Activated naive CD4-positive, alpha-beta T cell treated with anti-CD3 and anti-CD28 coated beads, Interleukin-2, amount 10 ng/mL, durations not matched to agents 7 days and 5 days (primary cell): ENCODE results near the gene PNKP.

Experiments
- CTCF ChIA-PET: fragments of 350-600 bp; sonication (Branson Sonifier 250); formaldehyde crosslinking; loops from one replicate; lab custom pipeline; 2021; ENCODE audit warnings: antibody characterized with exemption; lab: Charles Lee
- DNase-seq: peaks from one replicate; pipeline ENCODE4 v3.0.0-alpha.2; 2020
- H3K27ac Mint-ChIP-seq: one replicate; pipeline ENCODE4 v1.8.0; 2021; ENCODE audit warnings: mild to moderate bottlenecking, moderate library complexity, mixed read lengths
- H3K27me3 Mint-ChIP-seq: one replicate; pipeline ENCODE4 v1.8.0; 2021; ENCODE audit warnings: mild to moderate bottlenecking, mixed read lengths
- H3K36me3 Mint-ChIP-seq: one replicate; pipeline ENCODE4 v1.8.0; 2021; ENCODE audit warnings: mixed read lengths
- H3K4me1 Mint-ChIP-seq: one replicate; pipeline ENCODE4 v1.8.0; 2021; ENCODE audit warnings: mixed read lengths
- H3K4me3 Mint-ChIP-seq: one replicate; pipeline ENCODE4 v1.8.0; 2021; ENCODE audit warnings: mild to moderate bottlenecking, moderate library complexity, mixed read lengths
- H3K9me3 Mint-ChIP-seq: one replicate; pipeline ENCODE4 v1.8.0; 2021; ENCODE audit warnings: mixed read lengths

PNKP gene

GRCh38 chr19:49884760-49885159 lies 17.4 kb upstream of the PNKP start:
- H3K9me3 Mint-ChIP-seq: no peaks in the 10 kb centered on the region
- CTCF ChIA-PET: interaction anchor here (0.6 kb wide), 1 partner anchor 103 kb away, joined by 3 read pairs; no protein-coding TSS in a partner anchor
- H3K4me1 Mint-ChIP-seq: peaks cover 4% of the 10 kb centered on the region
- H3K27ac Mint-ChIP-seq: no peak overlapping the region
- peaks cover 42% of the 10 kb centered on the region for H3K36me3 Mint-ChIP-seq
- no peak for DNase-seq
- no peak overlapping the region for H3K4me3 Mint-ChIP-seq
- H3K27me3 Mint-ChIP-seq: peaks cover under 1% of the 10 kb centered on the region

- no peak overlapping the region for H3K4me3 Mint-ChIP-seq
- DNase-seq: no peak
- H3K9me3 Mint-ChIP-seq: no peaks in the 10 kb centered on the region
- peaks cover 43% of the 10 kb centered on the region for H3K36me3 Mint-ChIP-seq
- H3K27ac Mint-ChIP-seq: no peak overlapping the region
- peaks cover 6% of the 10 kb centered on the region for H3K4me1 Mint-ChIP-seq
- no peaks in the 10 kb centered on the region for H3K27me3 Mint-ChIP-seq
- CTCF ChIA-PET: no interaction called here
These were observed 16.7 kb upstream of the PNKP start for GRCh38 chr19:49884109-49884508.

GRCh38 chr19:49883094-49883493 lies 15.7 kb upstream of the PNKP start:
- Mint-ChIP-seq H3K27me3 (no peaks in the 10 kb centered on the region), H3K36me3 (peaks cover 50% of the 10 kb centered on the region)

GRCh38 chr19:49882643-49883042 lies 15.3 kb upstream of the PNKP start:
- no peak for DNase-seq
- CTCF ChIA-PET: no interaction called here
- Mint-ChIP-seq H3K27me3 (no peaks in the 10 kb centered on the region), H3K9me3 (no peaks in the 10 kb centered on the region), H3K36me3 (peaks cover 52% of the 10 kb centered on the region), H3K27ac (no peak overlapping the region), H3K4me3 (no peak overlapping the region), H3K4me1 (peaks cover 15% of the 10 kb centered on the region)

More at GRCh38 chr19:49883094-49883493, 15.7 kb upstream of the PNKP start:
- H3K4me3 Mint-ChIP-seq: no peak overlapping the region
- H3K4me1 Mint-ChIP-seq: peaks cover 12% of the 10 kb centered on the region
- DNase-seq: no peak
- no peak overlapping the region for H3K27ac Mint-ChIP-seq
- H3K9me3 Mint-ChIP-seq: no peaks in the 10 kb centered on the region
- CTCF ChIA-PET: no interaction called here

- peaks cover 15% of the 10 kb centered on the region for H3K4me1 Mint-ChIP-seq
- peaks cover 52% of the 10 kb centered on the region for H3K36me3 Mint-ChIP-seq
- CTCF ChIA-PET: interaction anchor here (1.0 kb wide), 1 partner anchor 14 kb away, joined by 3 read pairs; no protein-coding TSS in a partner anchor
- H3K27ac Mint-ChIP-seq: peak overlapping the region; percentile 69
- H3K9me3 Mint-ChIP-seq: no peaks in the 10 kb centered on the region
- no peak overlapping the region for H3K4me3 Mint-ChIP-seq
- DNase-seq: no peak
- no peaks in the 10 kb centered on the region for H3K27me3 Mint-ChIP-seq
These were observed 14.5 kb upstream of the PNKP start for GRCh38 chr19:49881672-49882394.

- CTCF ChIA-PET: interaction anchor here (1.0 kb wide), 1 partner anchor 15 kb away, joined by 3 read pairs; no protein-coding TSS in a partner anchor
- Mint-ChIP-seq H3K9me3 (no peaks in the 10 kb centered on the region), H3K27me3 (no peaks in the 10 kb centered on the region), H3K36me3 (peaks cover 49% of the 10 kb centered on the region), H3K4me1 (peaks cover 15% of the 10 kb centered on the region), H3K27ac (no peak overlapping the region), H3K4me3 (no peak overlapping the region)
- no peak for DNase-seq
These were observed 13.8 kb upstream of the PNKP start for GRCh38 chr19:49881186-49881585.

- DNase-seq: no peak
- H3K36me3 Mint-ChIP-seq: peaks cover 45% of the 10 kb centered on the region
- H3K4me1 Mint-ChIP-seq: peaks cover 19% of the 10 kb centered on the region
- peak overlapping the region; percentile 33 for H3K27ac Mint-ChIP-seq
- peak overlapping the region; percentile 21 for H3K4me3 Mint-ChIP-seq
- CTCF ChIA-PET: no interaction called here
- H3K27me3 Mint-ChIP-seq: no peaks in the 10 kb centered on the region
- no peaks in the 10 kb centered on the region for H3K9me3 Mint-ChIP-seq
These were observed 12.9 kb upstream of the PNKP start for GRCh38 chr19:49880162-49880869.

GRCh38 chr19:49879243-49879963 lies 12.0 kb upstream of the PNKP start:
- DNase-seq: peak; percentile 42
- peak overlapping the region; percentile 70 for H3K27ac Mint-ChIP-seq
- H3K27me3 Mint-ChIP-seq: no peaks in the 10 kb centered on the region
- H3K9me3 Mint-ChIP-seq: no peaks in the 10 kb centered on the region
- CTCF ChIA-PET: no interaction called here
- peaks cover 41% of the 10 kb centered on the region for H3K36me3 Mint-ChIP-seq
- no peak overlapping the region for H3K4me3 Mint-ChIP-seq
- peaks cover 26% of the 10 kb centered on the region for H3K4me1 Mint-ChIP-seq

- Mint-ChIP-seq H3K4me1 (peaks cover 29% of the 10 kb centered on the region), H3K27ac (peak overlapping the region; percentile 70), H3K27me3 (no peaks in the 10 kb centered on the region), H3K4me3 (no peak overlapping the region), H3K9me3 (no peaks in the 10 kb centered on the region), H3K36me3 (peaks cover 38% of the 10 kb centered on the region)
- CTCF ChIA-PET: no interaction called here
- DNase-seq: no peak
These were observed 11.3 kb upstream of the PNKP start for GRCh38 chr19:49878744-49879070.

GRCh38 chr19:49877879-49878743 lies 10.7 kb upstream of the PNKP start:
- Mint-ChIP-seq H3K36me3 (peaks cover 32% of the 10 kb centered on the region), H3K4me1 (peaks cover 29% of the 10 kb centered on the region), H3K27me3 (no peaks in the 10 kb centered on the region), H3K27ac (no peak overlapping the region), H3K9me3 (no peaks in the 10 kb centered on the region), H3K4me3 (no peak overlapping the region)
- DNase-seq: peak; percentile 99
- CTCF ChIA-PET: no interaction called here

- Mint-ChIP-seq H3K27ac (no peak within 1 kb of the TSS), H3K27me3 (no peaks in the 10 kb centered on the region), H3K4me1 (peaks cover 30% of the 10 kb centered on the region), H3K4me3 (no peak within 1 kb of the TSS), H3K36me3 (peaks cover 27% of the 10 kb centered on the region), H3K9me3 (no peaks in the 10 kb centered on the region)
- CTCF ChIA-PET: interaction anchor here (0.8 kb wide), 1 partner anchor 160 kb away, joined by 4 read pairs; no protein-coding TSS in a partner anchor
- peak; percentile 99 for DNase-seq
These were observed 9.9 kb upstream of the PNKP start, which contains the start of the genes AKT1S1 and TBC1D17 for GRCh38 chr19:49877020-49877878. AKT1S1 (minus strand) TSS chr19:49877355; CDS start chr19:49873295, 4,060 bp downstream. TBC1D17 (plus strand) TSS chr19:49877702; CDS start chr19:49877724, 22 bp downstream.

GRCh38 chr19:49876422-49877019 lies 9.1 kb upstream of the PNKP start:
- Mint-ChIP-seq H3K27me3 (no peaks in the 10 kb centered on the region), H3K4me1 (peaks cover 37% of the 10 kb centered on the region), H3K36me3 (peaks cover 25% of the 10 kb centered on the region), H3K9me3 (no peaks in the 10 kb centered on the region), H3K27ac (no peak overlapping the region), H3K4me3 (no peak overlapping the region)
- CTCF ChIA-PET: interaction anchor here (0.8 kb wide), 1 partner anchor 159 kb away, joined by 4 read pairs; no protein-coding TSS in a partner anchor
- DNase-seq: peak; percentile 98
